Esophagus squamous epithelium (tissue), 5 donors: ENCODE measurements around the gene CROCC2. TPM values are rescaled to one million over a fixed set of nuclear protein-coding genes. Genes with fewer than 3 reads are reported as not detected.

Experiments
- DNase-seq: peaks from one replicate; lab custom pipeline; 2025; lab: John Stamatoyannopoulos, UW
- H3K27ac ChIP-seq, 4 donors: fragments of 200-600 bp; sonication (generic); one replicate each; pipeline ENCODE4 v1.5.1; 2016 to 2019; ENCODE audit warnings: mild to moderate bottlenecking in 1 of 4
- H3K27me3 ChIP-seq, 4 donors: fragments of 200-600 bp; sonication (generic); 1 replicate in 3 of 4; 2 replicates in 1 of 4; pipeline versions ENCODE4 v1.5.1 to v1.6.0; 2017 to 2021; ENCODE audit warnings: antibody characterized with exemption in 1 of 4
- H3K36me3 ChIP-seq, 3 donors: fragments of 200-600 bp; sonication (generic); one replicate each; pipeline ENCODE4 v1.5.1; 2016 to 2019
- H3K4me1 ChIP-seq, 3 donors: fragments of 200-600 bp; sonication (generic); one replicate each; pipeline ENCODE4 v1.5.1; 2017 to 2019
- H3K4me3 ChIP-seq, 4 donors: fragments of 200-600 bp; sonication (generic); 1 replicate in 3 of 4; 2 replicates in 1 of 4; pipeline ENCODE4 v1.5.1; 2016 to 2019; ENCODE audit warnings: mild to moderate bottlenecking in 2 of 4, moderate library complexity in 1 of 4
- H3K9me3 ChIP-seq, 3 donors: fragments of 200-600 bp; sonication (generic); one replicate each; pipeline ENCODE4 v1.5.1; 2016 to 2019
- POLR2A ChIP-seq, 4 donors: fragments of 450-650 bp; IDR thresholded peaks; one replicate each; pipeline ENCODE4 v1.6.1; 2017; ENCODE audit warnings: antibody characterized with exemption in 4 of 4, mild to moderate bottlenecking in 4 of 4, moderate library complexity in 3 of 4
- WGBS, 2 donors: methylation state at CpG; one replicate each; pipeline ENCODE4 v1.1.5; 2018; 5-methylcytosine and 5-hydroxymethylcytosine counted together
- intact Hi-C: fragments of 100-400 bp; cut with DNase I; formaldehyde crosslinking; loops from one replicate; pipeline ENCODE4 v1.15.0; 2022
- total RNA-seq, 4 donors: library from RNA; depleted of rRNA; stranded (reverse); fragments of >200 nt; gene quantifications; one replicate each; pipeline ENCODE4 v1.1.0, GENCODE V29; 2016
- TF ChIP-seq, protein P1 (sequence below), 6 experiments: fragments of 450-650 bp in 4 of 6; fragments of 200-600 bp in 2 of 6; sonication (generic) in 2 of 6; IDR thresholded peaks; one replicate each; pipeline ENCODE4 v1.5.1; 2016 to 2019; ENCODE audit warnings: antibody characterized with exemption in 6 of 6, mild to moderate bottlenecking in 4 of 6, moderate library complexity in 4 of 6
- donor health status: DM: yes; HTN: yes; CAD: no.

The CROCC2 gene
- total RNA-seq, 4 donors from 2014 or later = not detected

DNA sequence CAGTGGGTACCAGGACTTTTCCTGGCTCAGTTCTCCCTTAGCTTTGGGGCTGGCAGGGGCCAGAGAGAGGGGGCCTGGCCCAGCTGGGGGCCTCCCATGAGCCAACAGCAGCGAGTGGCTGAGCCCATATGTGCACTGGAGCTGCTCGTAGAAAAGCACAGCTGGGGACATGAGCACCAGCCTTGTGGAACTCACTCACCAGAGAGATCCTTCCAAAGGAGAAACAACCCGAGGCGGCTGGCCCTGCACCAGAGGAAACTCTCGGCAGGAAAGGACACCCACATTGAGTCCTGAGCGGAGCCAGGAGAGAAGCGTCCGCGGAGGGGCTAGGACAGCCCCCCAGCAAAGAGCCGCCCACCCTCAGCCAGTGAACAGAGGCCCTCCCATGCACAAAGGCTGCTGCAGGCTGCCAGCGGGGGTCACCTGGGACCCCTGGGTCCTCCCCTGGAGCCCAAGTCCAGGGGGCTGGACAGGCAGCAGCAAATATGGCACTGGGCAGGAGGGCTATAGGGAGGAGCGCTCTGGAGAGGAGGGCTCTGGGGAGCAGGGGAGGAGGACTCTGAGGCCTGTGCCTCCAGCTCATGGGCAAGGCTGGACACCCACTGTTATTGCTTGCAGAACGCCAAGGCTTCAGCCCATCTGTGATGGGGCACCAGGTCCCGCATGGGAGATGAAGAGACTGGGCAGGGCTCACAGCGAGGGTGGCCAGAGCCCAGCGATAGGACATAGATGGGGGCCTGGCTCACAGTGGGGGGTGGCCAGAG is 50.2 kb downstream of the CROCC2 start:
- no peak overlapping the region for H3K27ac ChIP-seq
- intact Hi-C loops = no loop called here
- DNase-seq = no peak
- no peaks in the 10 kb centered on the region for H3K36me3 ChIP-seq
- H3K27me3 ChIP-seq = peaks cover 0 to 51% (median 0%) of the 10 kb centered on the region in 4 donors
- TF ChIP-seq POLR2A (IDR thresholded peaks at IDR 0.05) = no peak
- TF ChIP-seq, protein P1, sequence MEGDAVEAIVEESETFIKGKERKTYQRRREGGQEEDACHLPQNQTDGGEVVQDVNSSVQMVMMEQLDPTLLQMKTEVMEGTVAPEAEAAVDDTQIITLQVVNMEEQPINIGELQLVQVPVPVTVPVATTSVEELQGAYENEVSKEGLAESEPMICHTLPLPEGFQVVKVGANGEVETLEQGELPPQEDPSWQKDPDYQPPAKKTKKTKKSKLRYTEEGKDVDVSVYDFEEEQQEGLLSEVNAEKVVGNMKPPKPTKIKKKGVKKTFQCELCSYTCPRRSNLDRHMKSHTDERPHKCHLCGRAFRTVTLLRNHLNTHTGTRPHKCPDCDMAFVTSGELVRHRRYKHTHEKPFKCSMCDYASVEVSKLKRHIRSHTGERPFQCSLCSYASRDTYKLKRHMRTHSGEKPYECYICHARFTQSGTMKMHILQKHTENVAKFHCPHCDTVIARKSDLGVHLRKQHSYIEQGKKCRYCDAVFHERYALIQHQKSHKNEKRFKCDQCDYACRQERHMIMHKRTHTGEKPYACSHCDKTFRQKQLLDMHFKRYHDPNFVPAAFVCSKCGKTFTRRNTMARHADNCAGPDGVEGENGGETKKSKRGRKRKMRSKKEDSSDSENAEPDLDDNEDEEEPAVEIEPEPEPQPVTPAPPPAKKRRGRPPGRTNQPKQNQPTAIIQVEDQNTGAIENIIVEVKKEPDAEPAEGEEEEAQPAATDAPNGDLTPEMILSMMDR (IDR thresholded peaks at IDR 0.05) = no peak
- no peaks in the 10 kb centered on the region for H3K9me3 ChIP-seq
- WGBS, 2 donors = 76 to 100% methylated on average over 1 to 5 of the region's 16 CpGs
- peaks cover 8 to 30% (median 14%) of the 10 kb centered on the region in 3 donors for H3K4me1 ChIP-seq
- H3K4me3 ChIP-seq = no peak overlapping the region

DNA sequence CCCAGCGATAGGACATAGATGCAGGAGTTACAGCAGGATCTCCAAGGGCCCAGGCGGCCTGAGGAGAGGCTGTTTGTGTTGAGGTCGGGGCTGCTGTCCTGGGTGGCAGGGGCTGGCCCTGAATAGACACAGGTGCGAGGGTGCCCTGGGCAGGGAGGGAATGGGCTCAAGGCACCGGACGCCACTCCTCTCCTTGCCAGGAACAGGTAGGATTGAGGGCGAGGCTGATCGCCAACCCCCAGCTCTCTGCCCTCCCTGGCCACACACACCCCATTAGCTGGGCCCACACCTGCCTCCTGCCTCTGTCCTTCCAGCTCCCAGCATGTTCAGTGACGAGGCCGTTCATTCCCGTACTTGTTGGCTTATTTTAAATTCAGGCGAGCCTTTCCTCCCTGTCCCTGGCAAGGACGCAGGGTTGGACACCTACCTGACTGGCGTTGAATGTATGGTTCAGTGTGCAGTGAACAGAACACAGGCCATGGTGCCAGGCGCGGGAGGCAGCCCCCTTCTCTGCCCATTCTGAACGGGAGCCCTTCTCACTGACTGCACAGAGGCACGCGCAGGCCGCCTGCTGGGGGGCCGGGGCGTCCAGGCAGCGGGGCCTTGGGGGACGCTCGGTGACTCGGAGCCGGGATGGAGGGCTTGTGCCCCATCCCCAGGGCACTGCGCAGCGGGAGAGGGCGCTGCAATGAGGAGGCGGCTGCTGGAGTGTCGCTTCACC is 51.0 kb downstream of the CROCC2 start:
- Histone ChIP-seq H3K4me1 (peaks cover 8 to 38% (median 16%) of the 10 kb centered on the region in 3 donors), H3K4me3 (no peak overlapping the region), H3K27me3 (peaks cover 0 to 51% (median 0%) of the 10 kb centered on the region in 4 donors), H3K36me3 (no peaks in the 10 kb centered on the region), H3K9me3 (no peaks in the 10 kb centered on the region), H3K27ac (no peak overlapping the region)
- TF ChIP-seq, protein P1 (IDR thresholded peaks at IDR 0.05) = no peak
- TF ChIP-seq POLR2A (IDR thresholded peaks at IDR 0.05) = no peak
- DNase-seq = no peak
- intact Hi-C loops = no loop called here
- 80 to 86% methylated on average over 1 to 12 of the region's 32 CpGs for WGBS, 2 donors

GRCh38 chr2:240957656-240958365 is 51.7 kb downstream of the CROCC2 start:
- no peak for DNase-seq
- no peak for TF ChIP-seq POLR2A (IDR thresholded peaks at IDR 0.05)
- TF ChIP-seq, protein P1 (IDR thresholded peaks at IDR 0.05) = no peak
- H3K4me3 ChIP-seq = no peak overlapping the region
- H3K9me3 ChIP-seq = no peaks in the 10 kb centered on the region
- H3K36me3 ChIP-seq = no peaks in the 10 kb centered on the region
- 26 to 75% methylated on average over 4 to 6 of the region's 17 CpGs for WGBS, 2 donors
- peaks cover 0 to 51% (median 0%) of the 10 kb centered on the region in 4 donors for H3K27me3 ChIP-seq
- no peak overlapping the region for H3K27ac ChIP-seq
- intact Hi-C loops = no loop called here
- peaks cover 8 to 45% (median 23%) of the 10 kb centered on the region in 3 donors for H3K4me1 ChIP-seq

DNA sequence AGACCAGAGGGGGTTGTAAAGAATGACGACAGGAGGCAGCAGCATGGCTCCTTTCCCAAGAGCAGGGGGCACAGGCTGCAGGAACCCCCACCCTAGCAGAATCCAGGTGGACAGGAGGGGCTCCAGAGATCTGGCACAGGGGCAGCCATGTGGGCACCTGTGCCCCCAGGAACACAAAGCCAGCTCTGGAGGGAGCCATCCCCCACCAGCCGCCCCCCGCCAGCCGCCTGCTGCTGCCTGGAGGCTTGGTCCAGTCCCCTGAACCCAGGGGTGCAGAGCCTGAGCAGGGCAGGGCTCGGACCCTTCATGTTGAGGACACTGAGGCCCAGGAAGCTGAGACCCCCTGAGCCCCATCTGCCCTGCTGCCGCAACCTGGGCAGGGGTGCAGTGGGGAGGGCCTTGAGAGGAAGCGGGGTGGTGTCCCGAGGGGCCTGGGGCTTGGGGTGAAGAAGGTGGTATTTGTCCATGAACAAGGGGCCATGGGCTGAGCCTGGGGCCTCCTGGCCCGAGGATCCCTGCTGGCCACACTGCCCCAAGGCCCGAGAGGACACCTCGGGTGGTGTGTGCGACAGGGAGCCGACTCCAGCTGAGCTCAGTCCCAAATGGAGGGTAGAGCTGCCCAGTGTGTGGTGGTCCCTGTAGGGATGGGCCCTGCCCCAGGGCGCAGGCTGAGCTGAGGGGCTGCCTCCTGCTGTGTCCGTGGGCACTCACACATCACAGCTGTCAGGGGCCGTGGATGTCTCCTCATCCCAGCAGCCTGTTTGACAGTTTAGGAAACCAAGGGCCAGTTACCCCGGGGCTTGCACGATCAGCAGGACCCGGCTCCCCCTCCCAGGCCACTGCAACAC is 52.5 kb downstream of the CROCC2 start:
- no peak for DNase-seq

More for the DNA sequence above, 52.5 kb downstream of the CROCC2 start:
- peaks cover 0 to 51% (median 0%) of the 10 kb centered on the region in 4 donors for H3K27me3 ChIP-seq
- H3K27ac ChIP-seq = no peak overlapping the region
- 79 to 88% methylated on average over 3 to 6 of the region's 19 CpGs for WGBS, 2 donors
- intact Hi-C loops = no loop called here
- H3K36me3 ChIP-seq = no peaks in the 10 kb centered on the region
- TF ChIP-seq, protein P1 (IDR thresholded peaks at IDR 0.05) = no peak
- TF ChIP-seq POLR2A (IDR thresholded peaks at IDR 0.05) = no peak
- no peaks in the 10 kb centered on the region for H3K9me3 ChIP-seq
- H3K4me1 ChIP-seq = peaks cover 8 to 49% (median 25%) of the 10 kb centered on the region in 3 donors
- H3K4me3 ChIP-seq = no peak overlapping the region
